CD14-positive monocyte (primary cell): ENCODE results near the gene CSF2. TPM values are rescaled to one million over a fixed set of nuclear protein-coding genes. Genes with fewer than 3 reads are reported as not detected.

Experiments
- DNase-seq, 3 donors: peaks; one replicate each; pipeline ENCODE4 v3.0.0-alpha.2; 2011 to 2022
- H2AFZ ChIP-seq: 2 replicates; pipeline ENCODE4 v1.6.0; 2012; ENCODE audit warnings: mild to moderate bottlenecking, low read depth, low read length, inconsistent platforms; ENCODE audit not compliant: insufficient read depth, poor library complexity, severe bottlenecking
- H3K27ac ChIP-seq, 2 donors: 1 replicate in 1 of 2; 2 replicates in 1 of 2; pipeline ENCODE4 v1.5.1; 2012 to 2013; ENCODE audit warnings: low read length in 2 of 2, control low read depth in 1 of 2, inconsistent platforms in 1 of 2, low read depth in 1 of 2, mild to moderate bottlenecking in 1 of 2
- H3K27me3 ChIP-seq, 2 donors: one replicate each; pipeline versions ENCODE4 v1.6.0 to v1.6.1; 2011 to 2013; ENCODE audit warnings: low read length in 2 of 2; ENCODE audit not compliant: control insufficient read depth in 2 of 2, insufficient read depth in 2 of 2
- H3K36me3 ChIP-seq, 2 donors: replicated peaks in 1 of 2; 1 replicate in 1 of 2; 2 replicates in 1 of 2; pipeline versions ENCODE4 v1.5.1 to v1.6.1; 2012 to 2013; ENCODE audit warnings: low read length in 2 of 2, control low read depth in 1 of 2, inconsistent platforms in 1 of 2, mild to moderate bottlenecking in 1 of 2; ENCODE audit not compliant: insufficient read depth in 2 of 2, control insufficient read depth in 1 of 2
- H3K4me1 ChIP-seq, 2 donors: 1 replicate in 1 of 2; 2 replicates in 1 of 2; pipeline versions ENCODE4 v1.5.1 to v1.6.1; 2012 to 2013; ENCODE audit warnings: low read length in 2 of 2, control low read depth in 1 of 2, inconsistent platforms in 1 of 2, mild to moderate bottlenecking in 1 of 2, moderate library complexity in 1 of 2; ENCODE audit not compliant: insufficient read depth in 2 of 2, control insufficient read depth in 1 of 2
- H3K4me2 ChIP-seq: replicated peaks from 2 replicates; pipeline ENCODE3; 2012; ENCODE audit warnings: low read length, moderate library complexity, mild to moderate bottlenecking; ENCODE audit not compliant: poor library complexity, severe bottlenecking; ENCODE audit errors: extremely low read depth
- H3K4me3 ChIP-seq, 3 experiments: fragments of 200-600 bp in 1 of 3; sonication (generic) in 1 of 3; replicated peaks in 1 of 3; 1 replicate in 2 of 3; 2 replicates in 1 of 3; pipeline ENCODE4 v1.5.1; 2011 to 2013; ENCODE audit warnings: low read length in 3 of 3, mild to moderate bottlenecking in 3 of 3, control low read depth in 2 of 3, low read depth in 2 of 3, inconsistent platforms in 1 of 3, moderate library complexity in 1 of 3
- H3K79me2 ChIP-seq: 2 replicates; pipeline ENCODE4 v1.6.0; 2012; ENCODE audit warnings: mild to moderate bottlenecking, control low read depth, inconsistent platforms, low read length, moderate library complexity; ENCODE audit not compliant: insufficient read depth
- H3K9ac ChIP-seq: 2 replicates; pipeline ENCODE4 v1.6.0; 2017; ENCODE audit warnings: low read length, mild to moderate bottlenecking; ENCODE audit not compliant: insufficient read depth, poor library complexity, severe bottlenecking
- H3K9me3 ChIP-seq, 2 donors: replicated peaks in 1 of 2; 1 replicate in 1 of 2; 2 replicates in 1 of 2; pipeline versions ENCODE4 v1.5.1 to v1.6.1; 2012 to 2013; ENCODE audit warnings: low read length in 2 of 2, control low read depth in 1 of 2; ENCODE audit not compliant: control insufficient read depth in 1 of 2, insufficient read depth in 1 of 2
- H4K20me1 ChIP-seq: 2 replicates; pipeline ENCODE4 v1.6.0; 2012; ENCODE audit warnings: mild to moderate bottlenecking, low read length, control low read depth, moderate library complexity; ENCODE audit not compliant: insufficient read depth
- H3K27ac Mint-ChIP-seq, 7 donors: one replicate each; pipeline ENCODE4 v1.8.0; 2020; ENCODE audit warnings: mild to moderate bottlenecking in 7 of 7, mixed read lengths in 7 of 7, moderate library complexity in 6 of 7, inconsistent platforms in 2 of 7
- H3K27me3 Mint-ChIP-seq, 3 donors: one replicate each; pipeline ENCODE4 v1.8.0; 2021 to 2022; ENCODE audit warnings: low read depth in 3 of 3, mild to moderate bottlenecking in 3 of 3, mixed read lengths in 3 of 3, moderate library complexity in 3 of 3, inconsistent platforms in 1 of 3
- H3K36me3 Mint-ChIP-seq, 2 donors: one replicate each; pipeline ENCODE4 v1.8.0; 2020; ENCODE audit warnings: mixed read lengths in 2 of 2, inconsistent platforms in 1 of 2, mild to moderate bottlenecking in 1 of 2
- H3K4me1 Mint-ChIP-seq: one replicate; pipeline ENCODE4 v1.8.0; 2020; ENCODE audit warnings: mild to moderate bottlenecking, mixed read lengths
- H3K4me3 Mint-ChIP-seq, 2 donors: one replicate each; pipeline ENCODE4 v1.8.0; 2020; ENCODE audit warnings: mild to moderate bottlenecking in 2 of 2, mixed read lengths in 2 of 2, moderate library complexity in 1 of 2
- H3K9me3 Mint-ChIP-seq, 7 donors: one replicate each; pipeline ENCODE4 v1.8.0; 2020 to 2022; ENCODE audit warnings: mixed read lengths in 7 of 7, mild to moderate bottlenecking in 6 of 7, moderate library complexity in 6 of 7, inconsistent platforms in 2 of 7
- CTCF ChIP-seq: fragments of 200-600 bp; IDR thresholded peaks from one replicate; pipeline ENCODE4 v1.8.0; 2022; ENCODE audit warnings: antibody characterized with exemption, mild to moderate bottlenecking
- WGBS: methylation state at CpG from one replicate; pipeline ENCODE4 v1.1.5; 2013; ENCODE audit warnings: missing lambda C conversion rate; ENCODE audit not compliant: insufficient coverage; 5-methylcytosine and 5-hydroxymethylcytosine counted together
- intact Hi-C, 2 donors: fragments of 100-400 bp; cut with micrococcal nuclease; formaldehyde crosslinking; loops; one replicate each; pipeline versions ENCODE4 v1.15.0 to v1.15.1; 2023
- polyA plus RNA-seq, 3 donors: library from polyadenylated mRNA; depleted of rRNA in 1 of 3; unstranded in 2 of 3; stranded (reverse) in 1 of 3; fragments of 300-500 nt in 2 of 3; fragments of >200 nt in 1 of 3; fragmentation: Illumina TruSeq in 2 of 3; gene quantifications; 1 replicate in 2 of 3; 2 replicates in 1 of 3; pipeline ENCODE4 v1.2.3, GENCODE V29; 2012 to 2021

Gene CSF2
- polyA plus RNA-seq, 3 donors = not detected

- no peaks in the 10 kb centered on the region for H3K4me1 ChIP-seq
- Mint-ChIP-seq H3K27ac (no peak overlapping the region), H3K36me3 (no peaks in the 10 kb centered on the region), H3K9me3 (no peaks in the 10 kb centered on the region), H3K4me1 (no peaks in the 10 kb centered on the region), H3K4me3 (no peak overlapping the region), H3K27me3 (peaks cover 1 to 11% (median 6%) of the 10 kb centered on the region in 3 donors)
- no peak overlapping the region for H3K27ac ChIP-seq
- no peaks in the 10 kb centered on the region for H3K79me2 ChIP-seq
- no peak overlapping the region for H2AFZ ChIP-seq
- TF ChIP-seq CTCF = no peak
- no peaks in the 10 kb centered on the region for H3K9me3 ChIP-seq
- H4K20me1 ChIP-seq = no peaks in the 10 kb centered on the region
- H3K4me3 ChIP-seq = no peak overlapping the region
- WGBS = 86% methylated on average over 7 of the region's 8 CpGs
- H3K36me3 ChIP-seq = no peaks in the 10 kb centered on the region
- H3K4me2 ChIP-seq = no peak overlapping the region
- H3K9ac ChIP-seq = no peak overlapping the region
- no peak for DNase-seq
- H3K27me3 ChIP-seq = peaks cover 0 to 9% of the 10 kb centered on the region in 2 donors
- intact Hi-C loops = no loop called here
These were observed 48.7 kb upstream of the CSF2 start for GRCh38 chr5:132024789-132025402.

GRCh38 chr5:132025403-132025971 lies 48.1 kb upstream of the CSF2 start:
- Histone ChIP-seq H3K4me1 (no peaks in the 10 kb centered on the region), H3K4me3 (no peak overlapping the region), H3K27me3 (peaks cover 0 to 5% of the 10 kb centered on the region in 2 donors), H3K9me3 (no peaks in the 10 kb centered on the region), H3K27ac (no peak overlapping the region), H3K36me3 (no peaks in the 10 kb centered on the region), H3K4me2 (no peak overlapping the region), H2AFZ (no peak overlapping the region), H4K20me1 (no peaks in the 10 kb centered on the region), H3K79me2 (no peaks in the 10 kb centered on the region), H3K9ac (no peak overlapping the region)
- 89% methylated on average over 7 of the region's 7 CpGs for WGBS
- H3K4me1 Mint-ChIP-seq = no peaks in the 10 kb centered on the region
- H3K27ac Mint-ChIP-seq = no peak overlapping the region
- no peak for TF ChIP-seq CTCF
- H3K27me3 Mint-ChIP-seq = peaks cover 3 to 9% (median 7%) of the 10 kb centered on the region in 3 donors
- intact Hi-C loops = no loop called here
- H3K9me3 Mint-ChIP-seq = peaks cover 0 to 5% (median 0%) of the 10 kb centered on the region in 7 donors
- no peaks in the 10 kb centered on the region for H3K36me3 Mint-ChIP-seq
- no peak for DNase-seq
- no peak overlapping the region for H3K4me3 Mint-ChIP-seq
